Measurements from ENCODE around the gene LARP1.

Gene LARP1

DNA sequence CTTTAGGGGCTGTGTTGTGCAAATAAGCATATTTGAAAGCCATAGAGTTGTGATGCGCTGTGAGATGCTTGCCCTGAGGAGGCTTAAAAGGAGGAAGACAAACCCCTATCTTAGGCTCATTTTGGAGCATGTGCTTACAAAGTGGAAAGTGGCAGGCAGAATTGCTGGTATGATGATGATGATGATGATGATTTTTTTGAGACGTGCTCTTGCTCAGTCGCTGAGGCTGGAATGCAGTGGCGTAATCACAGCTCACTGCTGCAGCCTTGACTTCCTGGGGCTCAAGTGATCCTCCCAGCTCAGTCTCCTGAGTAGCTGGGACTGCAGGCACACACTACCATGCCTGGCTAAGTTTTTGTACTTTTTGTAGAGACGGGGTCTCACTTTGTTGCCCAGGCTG is 104.9 kb downstream of the LARP1 start:
- ATAC-seq = no peak
- TF ChIP-seq, protein P1, sequence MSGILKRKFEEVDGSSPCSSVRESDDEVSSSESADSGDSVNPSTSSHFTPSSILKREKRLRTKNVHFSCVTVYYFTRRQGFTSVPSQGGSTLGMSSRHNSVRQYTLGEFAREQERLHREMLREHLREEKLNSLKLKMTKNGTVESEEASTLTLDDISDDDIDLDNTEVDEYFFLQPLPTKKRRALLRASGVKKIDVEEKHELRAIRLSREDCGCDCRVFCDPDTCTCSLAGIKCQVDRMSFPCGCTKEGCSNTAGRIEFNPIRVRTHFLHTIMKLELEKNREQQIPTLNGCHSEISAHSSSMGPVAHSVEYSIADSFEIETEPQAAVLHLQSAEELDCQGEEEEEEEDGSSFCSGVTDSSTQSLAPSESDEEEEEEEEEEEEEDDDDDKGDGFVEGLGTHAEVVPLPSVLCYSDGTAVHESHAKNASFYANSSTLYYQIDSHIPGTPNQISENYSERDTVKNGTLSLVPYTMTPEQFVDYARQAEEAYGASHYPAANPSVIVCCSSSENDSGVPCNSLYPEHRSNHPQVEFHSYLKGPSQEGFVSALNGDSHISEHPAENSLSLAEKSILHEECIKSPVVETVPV (CRISPR knock-in tag; IDR thresholded peaks at IDR 0.05) = no peak
- TF ChIP-seq TOX (CRISPR knock-in tag; IDR thresholded peaks at IDR 0.05; ENCODE audit: borderline replicate concordance) (no peak), PATZ1 (CRISPR knock-in tag; IDR thresholded peaks at IDR 0.05; ENCODE audit: borderline replicate concordance) (no peak), ESRRG (CRISPR knock-in tag; IDR thresholded peaks at IDR 0.05) (no peak)

DNA sequence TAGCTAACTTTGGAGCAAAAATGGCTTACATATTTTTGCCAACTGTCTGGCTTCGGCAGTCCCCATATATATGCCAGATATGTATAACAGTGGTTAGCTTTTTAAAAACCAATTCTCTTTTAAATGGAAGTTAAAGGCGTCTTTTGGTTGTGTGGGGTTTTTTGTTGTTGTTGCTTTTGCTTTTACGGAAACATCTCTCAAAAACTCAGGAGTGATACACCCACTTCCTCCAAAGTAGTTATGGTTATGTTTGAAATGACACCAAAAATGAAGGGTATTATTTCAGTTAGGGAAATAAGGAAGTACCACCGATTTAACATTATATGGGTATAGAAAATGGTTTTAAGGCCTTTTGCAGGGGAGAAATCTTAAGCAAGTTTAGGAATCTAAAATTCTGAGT is 105.6 kb downstream of the LARP1 start:
- ATAC-seq = no peak
- TF ChIP-seq TCF4 (CRISPR knock-in tag; IDR thresholded peaks at IDR 0.05; ENCODE audit: borderline replicate concordance) (no peak), BACH2 (CRISPR knock-in tag; IDR thresholded peaks at IDR 0.05; ENCODE audit: borderline replicate concordance) (no peak), OSR1 (CRISPR knock-in tag; IDR thresholded peaks at IDR 0.05) (no peak), ZNF8 (CRISPR knock-in tag; IDR thresholded peaks at IDR 0.05) (no peak), RARB (CRISPR knock-in tag; IDR thresholded peaks at IDR 0.05) (no peak), ESRRG (CRISPR knock-in tag; IDR thresholded peaks at IDR 0.05) (no peak), TOX (CRISPR knock-in tag; IDR thresholded peaks at IDR 0.05; ENCODE audit: borderline replicate concordance) (no peak), CSDC2 (CRISPR knock-in tag; IDR thresholded peaks at IDR 0.05) (no peak), PPARA (CRISPR knock-in tag; IDR thresholded peaks at IDR 0.05; ENCODE audit: borderline replicate concordance) (no peak), SNAI2 (CRISPR knock-in tag; IDR thresholded peaks at IDR 0.05) (no peak)
- TF ChIP-seq, protein P1 (CRISPR knock-in tag; IDR thresholded peaks at IDR 0.05) = no peak

- ATAC-seq = no peak
Measured at GRCh38 chr5:154861946-154862345, 106.8 kb downstream of the LARP1 start.

More at GRCh38 chr5:154861946-154862345, 106.8 kb downstream of the LARP1 start:
- TF ChIP-seq ZFP3 (CRISPR knock-in tag; IDR thresholded peaks at IDR 0.05) = no peak
- TF ChIP-seq, protein P1 (CRISPR knock-in tag; IDR thresholded peaks at IDR 0.05) = no peak
- TF ChIP-seq, protein P2, sequence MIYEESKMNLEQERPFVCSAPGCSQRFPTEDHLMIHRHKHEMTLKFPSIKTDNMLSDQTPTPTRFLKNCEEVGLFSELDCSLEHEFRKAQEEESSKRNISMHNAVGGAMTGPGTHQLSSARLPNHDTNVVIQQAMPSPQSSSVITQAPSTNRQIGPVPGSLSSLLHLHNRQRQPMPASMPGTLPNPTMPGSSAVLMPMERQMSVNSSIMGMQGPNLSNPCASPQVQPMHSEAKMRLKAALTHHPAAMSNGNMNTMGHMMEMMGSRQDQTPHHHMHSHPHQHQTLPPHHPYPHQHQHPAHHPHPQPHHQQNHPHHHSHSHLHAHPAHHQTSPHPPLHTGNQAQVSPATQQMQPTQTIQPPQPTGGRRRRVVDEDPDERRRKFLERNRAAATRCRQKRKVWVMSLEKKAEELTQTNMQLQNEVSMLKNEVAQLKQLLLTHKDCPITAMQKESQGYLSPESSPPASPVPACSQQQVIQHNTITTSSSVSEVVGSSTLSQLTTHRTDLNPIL (CRISPR knock-in tag; IDR thresholded peaks at IDR 0.05; ENCODE audit: low read depth) = no peak
- TF ChIP-seq BACH2 (CRISPR knock-in tag; IDR thresholded peaks at IDR 0.05; ENCODE audit: borderline replicate concordance) = no peak
- no peak for TF ChIP-seq TSHZ2 (CRISPR knock-in tag; IDR thresholded peaks at IDR 0.05)
- no peak for TF ChIP-seq ZNF70 (CRISPR knock-in tag; IDR thresholded peaks at IDR 0.05)
- no peak for TF ChIP-seq TOX (CRISPR knock-in tag; IDR thresholded peaks at IDR 0.05; ENCODE audit: borderline replicate concordance)
- TF ChIP-seq ZNF8 (CRISPR knock-in tag; IDR thresholded peaks at IDR 0.05) = no peak
- no peak for TF ChIP-seq RARB (CRISPR knock-in tag; IDR thresholded peaks at IDR 0.05)
- no peak for TF ChIP-seq CSDC2 (CRISPR knock-in tag; IDR thresholded peaks at IDR 0.05)
- no peak for TF ChIP-seq ZC3H10 (CRISPR knock-in tag; IDR thresholded peaks at IDR 0.05)
- no peak for TF ChIP-seq GLIS3 (CRISPR knock-in tag; IDR thresholded peaks at IDR 0.05)
- no peak for TF ChIP-seq ZFP30 (CRISPR knock-in tag; IDR thresholded peaks at IDR 0.05)
- no peak for TF ChIP-seq ESRRG (CRISPR knock-in tag; IDR thresholded peaks at IDR 0.05)
